Psoas muscle (tissue), 8 donors: ENCODE results near the gene EXOC3L1. TPM values are rescaled to one million over a fixed set of nuclear protein-coding genes. Genes with fewer than 3 reads are reported as not detected.

Experiments used
- ATAC-seq, 4 donors: fragments of 200-7000 bp; cut with Tn5 transposase; one replicate each; pipeline ENCODE4 v1.9.1; 2020; ENCODE audit warnings: moderate library complexity in 3 of 4, mild to moderate bottlenecking in 2 of 4
- DNase-seq, 2 donors: peaks; one replicate each; pipeline ENCODE4 v3.0.0-alpha.2; 2020
- H3K27ac ChIP-seq: fragments of 200-600 bp; one replicate; pipeline ENCODE4 v1.8.0; 2022
- H3K27me3 ChIP-seq, 3 donors: fragments of 200-600 bp in 1 of 3; one replicate each; pipeline versions ENCODE4 v1.6.1 to v1.8.0; 2013 to 2022; ENCODE audit warnings: low read length in 2 of 3, mild to moderate bottlenecking in 2 of 3, moderate library complexity in 1 of 3; ENCODE audit not compliant: insufficient read depth in 3 of 3
- H3K36me3 ChIP-seq, 2 donors: fragments of 200-600 bp in 1 of 2; one replicate each; pipeline versions ENCODE4 v1.6.1 to v1.8.0; 2013 to 2022; ENCODE audit warnings: low read depth in 1 of 2, mild to moderate bottlenecking in 1 of 2, moderate library complexity in 1 of 2; ENCODE audit not compliant: insufficient read depth in 1 of 2
- H3K4me1 ChIP-seq: fragments of 200-600 bp; one replicate; pipeline ENCODE4 v1.8.0; 2022
- H3K4me3 ChIP-seq: fragments of 200-600 bp; one replicate; pipeline ENCODE4 v1.8.0; 2022; ENCODE audit warnings: mild to moderate bottlenecking
- H3K9me3 ChIP-seq: fragments of 200-600 bp; one replicate; pipeline ENCODE4 v1.8.0; 2022
- CTCF ChIP-seq: fragments of 200-600 bp; IDR thresholded peaks from one replicate; pipeline ENCODE4 v1.8.0; 2022; ENCODE audit warnings: antibody characterized with exemption
- WGBS, 3 donors: extraction: QIAGEN DNeasy Blood & Tissue Kit; methylation state at CpG; one replicate each; pipeline versions ENCODE4 v1.1.6 to v1.1.7; 2013; 5-methylcytosine and 5-hydroxymethylcytosine counted together
- intact Hi-C, 2 donors: fragments of 100-400 bp; cut with DNase I; formaldehyde crosslinking; loops; one replicate each; pipeline versions ENCODE4 v1.11.0 to v1.14.2; 2022
- polyA plus RNA-seq, 3 donors: library from polyadenylated mRNA; stranded (reverse); fragments of 200-250 nt; gene quantifications; one replicate each; pipeline ENCODE4 v1.2.3, GENCODE V29; 2013
- total RNA-seq, 4 donors: library from RNA; stranded (reverse); fragmentation: NEBNext Ultra II Directional in 2 of 4; extraction: Animal tissue kit (Norgen Biotek cat#: 25700) in 2 of 4; gene quantifications; one replicate each; pipeline versions ENCODE4 v1.2.1 to v1.2.4, GENCODE V29; 2021 to 2023
- donor health status: healthy with polysubstance abuse.
- donor health status: DM: no; HTN: no; CAD: no; lungs with moderate emphysema.
- donor health status: Bipolar disorder and iron deficiency.
- donor health status: healthy.
- donor health status: DM: yes; HTN: yes; CAD: no.
- donor health status: DM: no; HTN: no; CAD: no.
- donor health status: DM: no; HTN: no; CAD: no.
- donor health status: DM: yes; HTN: yes; CAD: no.

EXOC3L1 gene
- total and polyA plus RNA-seq, 7 donors = 0.84 to 3.4 (median 1.2) TPM

- no peaks in the 10 kb centered on the region for H3K9me3 ChIP-seq
- intact Hi-C loops = no loop called here
- ATAC-seq (no peak), DNase-seq (no peak)
- peaks cover 38% of the 10 kb centered on the region for H3K4me1 ChIP-seq
- WGBS, 3 donors = 39 to 47% (median 42%) methylated on average over 9 of the region's 9 CpGs
- no peak for TF ChIP-seq CTCF
- peaks cover 0 to 20% of the 10 kb centered on the region in 2 donors for H3K36me3 ChIP-seq
- H3K27me3 ChIP-seq = no peaks in the 10 kb centered on the region
- peak overlapping the region; percentile 97 for H3K27ac ChIP-seq
- peak overlapping the region; percentile 73 for H3K4me3 ChIP-seq
Measured at GRCh38 chr16:67169011-67169451, 20.9 kb downstream of the EXOC3L1 start.

GRCh38 chr16:67167588-67167987 lies 22.3 kb downstream of the EXOC3L1 start:
- Histone ChIP-seq H3K4me1 (peaks cover 40% of the 10 kb centered on the region), H3K27ac (peak overlapping the region; percentile 97), H3K9me3 (no peaks in the 10 kb centered on the region), H3K36me3 (peaks cover 0 to 20% of the 10 kb centered on the region in 2 donors), H3K27me3 (no peaks in the 10 kb centered on the region), H3K4me3 (no peak overlapping the region)
- DNase-seq (peak in 1 of 2 donors; percentile 12), ATAC-seq (no peak)
- WGBS, 3 donors = 78 to 92% (median 85%) methylated on average over 7 of the region's 7 CpGs
- intact Hi-C loops = no loop called here
- no peak for TF ChIP-seq CTCF

- no peak overlapping the region for H3K4me3 ChIP-seq
- peaks cover 0 to 20% of the 10 kb centered on the region in 2 donors for H3K36me3 ChIP-seq
- no peaks in the 10 kb centered on the region for H3K27me3 ChIP-seq
- H3K27ac ChIP-seq = peak overlapping the region; percentile 97
- ATAC-seq (no peak), DNase-seq (no peak)
- TF ChIP-seq CTCF = no peak
- peaks cover 43% of the 10 kb centered on the region for H3K4me1 ChIP-seq
- H3K9me3 ChIP-seq = no peaks in the 10 kb centered on the region
- 73 to 88% (median 83%) methylated on average over 5 of the region's 5 CpGs for WGBS, 3 donors
- intact Hi-C loops = no loop called here
Measured at GRCh38 chr16:67166598-67167168, 23.3 kb downstream of the EXOC3L1 start.

- TF ChIP-seq CTCF = no peak
- H3K9me3 ChIP-seq = no peaks in the 10 kb centered on the region
- peaks cover 48% of the 10 kb centered on the region for H3K4me1 ChIP-seq
- 52 to 62% (median 54%) methylated on average over 10 to 18 of the region's 18 CpGs for WGBS, 3 donors
- H3K36me3 ChIP-seq = peaks cover 0 to 20% of the 10 kb centered on the region in 2 donors
- intact Hi-C loops = no loop called here
- ATAC-seq = no peak
- DNase-seq = peak in 1 of 2 donors; percentile 8
- peak overlapping the region; percentile 93 for H3K27ac ChIP-seq
- H3K4me3 ChIP-seq = no peak overlapping the region
- no peaks in the 10 kb centered on the region for H3K27me3 ChIP-seq
Measured at GRCh38 chr16:67166110-67166547, 23.8 kb downstream of the EXOC3L1 start.
